Endothelial cell of umbilical vein (primary cell): ENCODE measurements around the gene PRRT1B. TPM values are rescaled to one million over a fixed set of nuclear protein-coding genes. Genes with fewer than 3 reads are reported as not detected.

Source experiments
- BruUV-seq: library from RNA; stranded (reverse); fragments of 400-500 nt; replicated peaks from 2 replicates; lab custom pipeline; 2021; lab: Mats Ljungman, UMichigan
- CTCF ChIA-PET: fragments of 300-600, 350-600 bp; sonication (Branson Sonifier 250); formaldehyde crosslinking; loops from one replicate; lab custom pipeline; 2021; ENCODE audit warnings: antibody characterized with exemption, inconsistent platforms; lab: Charles Lee
- POLR2A ChIA-PET: fragments of 300-600, 350-600 bp; sonication (Branson Sonifier 250); formaldehyde crosslinking; loops from one replicate; lab custom pipeline; 2021; ENCODE audit warnings: antibody characterized with exemption, inconsistent platforms; lab: Charles Lee
- DNase-seq: peaks from one replicate; pipeline ENCODE4 v3.0.0-alpha.2; 2011; ENCODE audit warnings: low read depth, low spot score
- FAIRE-seq: peaks from 2 replicates; lab custom pipeline; 2011; peaks lifted over from hg19 to GRCh38; lab: Jason Lieb, UNC
- H2AFZ ChIP-seq: 2 replicates; pipeline ENCODE4 v1.6.0; 2012; ENCODE audit warnings: low read depth, low read length, control low read depth, inconsistent platforms
- H3K27ac ChIP-seq: 2 replicates; pipeline ENCODE4 v1.5.1; 2011; ENCODE audit warnings: low read depth, mild to moderate bottlenecking, control low read depth, low read length, moderate library complexity; ENCODE audit not compliant: insufficient read depth
- H3K27me3 ChIP-seq, 2 experiments: 2 replicates each; pipeline versions ENCODE4 v1.6.0 to v1.6.1; 2011; ENCODE audit warnings: low read length in 2 of 2, mixed read lengths in 1 of 2; ENCODE audit not compliant: control insufficient read depth in 2 of 2, insufficient read depth in 2 of 2
- H3K36me3 ChIP-seq, 2 experiments: 2 replicates in 1 of 2; 3 replicates in 1 of 2; pipeline ENCODE4 v1.5.1; 2011; ENCODE audit warnings: low read length in 2 of 2, mild to moderate bottlenecking in 1 of 2, moderate library complexity in 1 of 2; ENCODE audit not compliant: control insufficient read depth in 2 of 2, insufficient read depth in 2 of 2; ENCODE audit errors: extremely low read depth in 1 of 2
- H3K4me1 ChIP-seq: 3 replicates; pipeline ENCODE4 v1.5.1; 2011; ENCODE audit warnings: mild to moderate bottlenecking, low read length; ENCODE audit not compliant: control insufficient read depth, insufficient read depth; ENCODE audit errors: extremely low read depth
- H3K4me2 ChIP-seq: 2 replicates; pipeline ENCODE4 v1.6.1; 2011; ENCODE audit warnings: low read length, control low read depth, mixed read lengths; ENCODE audit not compliant: insufficient read depth
- H3K4me3 ChIP-seq, 3 experiments: fragments of 200-600 bp in 1 of 3; sonication (generic), shearing (Covaris generic) in 1 of 3; replicated peaks in 1 of 3; 2 replicates each; pipeline ENCODE4 v1.5.1; 2011 to 2016; ENCODE audit warnings: control low read depth in 3 of 3, low read length in 3 of 3, mild to moderate bottlenecking in 2 of 3, inconsistent platforms in 1 of 3, low read depth in 1 of 3, moderate library complexity in 1 of 3; ENCODE audit not compliant: insufficient read depth in 1 of 3
- H3K79me2 ChIP-seq: 2 replicates; pipeline ENCODE4 v1.6.0; 2012; ENCODE audit warnings: low read length, inconsistent platforms; ENCODE audit not compliant: control insufficient read depth, insufficient read depth
- H3K9ac ChIP-seq: replicated peaks from 2 replicates; pipeline ENCODE3; 2011; ENCODE audit warnings: low read length, control low read depth; ENCODE audit not compliant: insufficient read depth; ENCODE audit errors: extremely low read depth
- H3K9me1 ChIP-seq: replicated peaks from 3 replicates; pipeline ENCODE4 v1.6.0; 2011; ENCODE audit warnings: mild to moderate bottlenecking, low read length; ENCODE audit not compliant: control insufficient read depth, insufficient read depth; ENCODE audit errors: extremely low read depth
- H3K9me3 ChIP-seq: replicated peaks from 2 replicates; pipeline ENCODE4 v1.5.1; 2012; ENCODE audit warnings: low read length, inconsistent platforms; ENCODE audit not compliant: control insufficient read depth, insufficient read depth
- H4K20me1 ChIP-seq: replicated peaks from 2 replicates; pipeline ENCODE3; 2011; ENCODE audit warnings: mild to moderate bottlenecking, low read length; ENCODE audit not compliant: control insufficient read depth, insufficient read depth; ENCODE audit errors: extremely low read depth
- CTCF ChIP-seq, 2 donors: IDR thresholded peaks; 1 replicate in 1 of 2; 2 replicates in 1 of 2; pipeline ENCODE4 v1.5.1; 2011; ENCODE audit warnings: low read length in 2 of 2, mild to moderate bottlenecking in 2 of 2, moderate library complexity in 2 of 2, control low read depth in 1 of 2, inconsistent platforms in 1 of 2, low read depth in 1 of 2; ENCODE audit not compliant: insufficient read depth in 1 of 2; ENCODE audit errors: extremely low read depth in 1 of 2
- EZH2 ChIP-seq: IDR thresholded peaks from 2 replicates; pipeline ENCODE4 v1.6.1; 2012; ENCODE audit warnings: borderline replicate concordance, low read depth, mild to moderate bottlenecking, moderate library complexity, low read length, inconsistent platforms; ENCODE audit not compliant: severe bottlenecking
- MYC ChIP-seq: IDR thresholded peaks from one replicate; pipeline ENCODE4 v1.6.1; 2011; ENCODE audit warnings: mild to moderate bottlenecking, low read depth, low read length
- POLR2A ChIP-seq: IDR thresholded peaks from 2 replicates; pipeline ENCODE4 v1.6.1; 2012; ENCODE audit warnings: low read depth, mild to moderate bottlenecking, control low read depth, low read length
- POLR2AphosphoS5 ChIP-seq: IDR thresholded peaks from 2 replicates; pipeline ENCODE4 v1.6.1; 2012; ENCODE audit warnings: low read depth, mild to moderate bottlenecking, control low read depth, low read length, moderate library complexity; ENCODE audit not compliant: insufficient read depth
- dilution Hi-C: fragments of 300-500 bp; cut with MboI; formaldehyde crosslinking; loops from one replicate; pipeline ENCODE4 v1.15.0; 2019; ENCODE audit warnings: low sequenced_read_pairs; ENCODE audit not compliant: extremely low pct_ligation_motif_present
- intact Hi-C: fragments of 100-400 bp; cut with micrococcal nuclease; formaldehyde crosslinking; loops from one replicate; pipeline ENCODE4 v1.10.0; 2022
- polyA plus RNA-seq, 4 experiments: library from polyadenylated mRNA; depleted of rRNA in 3 of 4; stranded (reverse) in 3 of 4; unstranded in 1 of 4; fragments of >200 nt; gene quantifications; 2 replicates each; pipeline versions ENCODE4 v1.2.1 to v1.2.3, GENCODE V29; 2011 to 2012; ENCODE audit warnings: missing spikeins in 1 of 4
- total RNA-seq: library from RNA; stranded (reverse); gene quantifications from 2 replicates; pipeline ENCODE4 v1.2.3, GENCODE V29; 2021

The PRRT1B gene
- total and polyA plus RNA-seq, 2 donors (not counting 3 experiments of a cell fraction or from before 2014, with no cell fraction given), result not detected

- TF ChIP-seq POLR2A (peak; percentile 5), CTCF (IDR thresholded peaks at IDR 0.05; ENCODE audit: extremely low read depth in 1 of 2, insufficient read depth in 1 of 2, low read depth in 1 of 2, low read length in 2 of 2) (no peak)
- Histone ChIP-seq H3K9me3 (no peaks in the 10 kb centered on the region), H2AFZ (no peak overlapping the region), H3K4me3 (no peak overlapping the region), H3K4me1 (peaks cover 5% of the 10 kb centered on the region), H3K9ac (no peak overlapping the region), H3K27ac (no peak overlapping the region), H3K79me2 (no peaks in the 10 kb centered on the region), H3K4me2 (no peak overlapping the region), H3K9me1 (no peaks in the 10 kb centered on the region), H3K36me3 (peaks cover 5 to 48% of the 10 kb centered on the region in 2 experiments), H3K27me3 (no peaks in the 10 kb centered on the region), H4K20me1 (no peaks in the 10 kb centered on the region)
- no peak for FAIRE-seq
- CTCF ChIA-PET, result no interaction called here
- intact Hi-C loops (loop anchor here (2.0 kb wide), 1 partner anchor 86 kb away; no protein-coding TSS in a partner anchor), dilution Hi-C loops (no loop called here)
- DNase-seq, result no peak
- POLR2A ChIA-PET, result no interaction called here
- BruUV-seq, result no TSS peak
These were observed 45.1 kb downstream of the PRRT1B start for GRCh38 chr9:131590449-131590848.

GRCh38 chr9:131590907-131591844 lies 45.9 kb downstream of the PRRT1B start:
- Histone ChIP-seq H3K27me3 (no peaks in the 10 kb centered on the region), H3K27ac (no peak overlapping the region), H3K9me3 (no peaks in the 10 kb centered on the region), H3K4me2 (no peak overlapping the region), H4K20me1 (no peaks in the 10 kb centered on the region), H3K79me2 (no peaks in the 10 kb centered on the region), H3K36me3 (peaks cover 5 to 48% of the 10 kb centered on the region in 2 experiments), H2AFZ (no peak overlapping the region), H3K9me1 (no peaks in the 10 kb centered on the region), H3K9ac (no peak overlapping the region), H3K4me1 (peaks cover 13% of the 10 kb centered on the region), H3K4me3 (no peak overlapping the region)
- POLR2A ChIA-PET, result no interaction called here
- FAIRE-seq, result peak; percentile 72
- TF ChIP-seq POLR2AphosphoS5 (peak; percentile 45), CTCF (IDR thresholded peaks at IDR 0.05; ENCODE audit: extremely low read depth in 1 of 2, insufficient read depth in 1 of 2, low read depth in 1 of 2, low read length in 2 of 2) (peak; percentile 72 to 90), MYC (no peak), EZH2 (no peak)
- CTCF ChIA-PET, result interaction anchor here (0.6 to 4.1 kb wide), 27 partner anchors 12 to 168 kb away, joined by 3 to 89 read pairs (median 4); partner anchors contain the start of gene RAPGEF1
- dilution Hi-C loops, result no loop called here
- intact Hi-C loops, result loop anchor here (1.0 to 2.0 kb wide), 4 partner anchors 86 to 156 kb away; partner anchors contain the start of gene RAPGEF1
- BruUV-seq, result no TSS peak
- DNase-seq, result peak; percentile 73
